Panc1 (cell line): ENCODE data around the gene RNF213. TPM values are rescaled to one million over a fixed set of nuclear protein-coding genes. Genes with fewer than 3 reads are reported as not detected.

Source experiments
- ATAC-seq: fragments of 200-7000 bp; cut with Tn5 transposase; 2 replicates; pipeline ENCODE4 v1.9.1; 2020; ENCODE audit warnings: mild to moderate bottlenecking, moderate library complexity
- BruUV-seq: library from RNA; stranded (reverse); fragments of 400-500 nt; replicated peaks from 2 replicates; lab custom pipeline; 2021; lab: Mats Ljungman, UMichigan
- CTCF ChIA-PET: fragments of 300-600 bp; sonication (Branson Sonifier 250); formaldehyde crosslinking; loops from one replicate; lab custom pipeline; 2022; ENCODE audit warnings: antibody characterized with exemption; lab: Charles Lee
- POLR2A ChIA-PET: fragments of 300-600 bp; sonication (Branson Sonifier 250); formaldehyde crosslinking; loops from one replicate; lab custom pipeline; 2022; ENCODE audit warnings: antibody characterized with exemption; lab: Charles Lee
- DNase-seq: peaks from one replicate; pipeline ENCODE4 v3.0.0-alpha.2; 2010; ENCODE audit warnings: low read depth, low spot score
- H3K27ac ChIP-seq: 2 replicates; pipeline ENCODE4 v1.5.1; 2011; ENCODE audit warnings: mild to moderate bottlenecking, low read length, inconsistent platforms
- H3K27me3 ChIP-seq: fragments of 200-500 bp; sonication (Bioruptor generic); 2 replicates; pipeline ENCODE4 v1.6.0; 2014; ENCODE audit warnings: low read length, inconsistent platforms; ENCODE audit not compliant: control insufficient read depth, insufficient read depth
- H3K36me3 ChIP-seq: fragments of 200-500 bp; sonication (Bioruptor generic); 2 replicates; pipeline ENCODE4 v1.5.1; 2014; ENCODE audit warnings: inconsistent platforms, mild to moderate bottlenecking, low read length, moderate library complexity; ENCODE audit not compliant: control insufficient read depth, insufficient read depth
- H3K4me1 ChIP-seq: 2 replicates; pipeline ENCODE4 v1.5.1; 2011; ENCODE audit warnings: inconsistent platforms, mild to moderate bottlenecking, low read length, moderate library complexity; ENCODE audit not compliant: control insufficient read depth, insufficient read depth
- H3K4me3 ChIP-seq, 2 experiments: 2 replicates each; pipeline ENCODE4 v1.5.1; 2011 to 2012; ENCODE audit warnings: low read depth in 2 of 2, low read length in 2 of 2, mild to moderate bottlenecking in 2 of 2, inconsistent platforms in 1 of 2, moderate library complexity in 1 of 2
- H3K9me3 ChIP-seq: fragments of 200-500 bp; sonication (Bioruptor generic); 2 replicates; pipeline ENCODE4 v1.5.1; 2014; ENCODE audit warnings: low read depth, mild to moderate bottlenecking, inconsistent platforms, low read length, moderate library complexity; ENCODE audit not compliant: control insufficient read depth, insufficient read depth
- POLR2AphosphoS5 ChIP-seq: IDR thresholded peaks from 2 replicates; pipeline ENCODE4 v1.6.1; 2012; ENCODE audit warnings: mild to moderate bottlenecking, low read depth, low read length, moderate library complexity
- SIN3A ChIP-seq: IDR thresholded peaks from 2 replicates; pipeline ENCODE4 v1.6.1; 2012; ENCODE audit warnings: low read depth, mild to moderate bottlenecking, low read length, moderate library complexity, borderline replicate concordance; ENCODE audit not compliant: insufficient read depth
- TCF7L2 ChIP-seq: IDR thresholded peaks from 2 replicates; pipeline ENCODE4 v1.6.1; 2011; ENCODE audit warnings: mild to moderate bottlenecking, low read depth, low read length, inconsistent platforms
- in situ Hi-C: cut with HindIII; loops from 2 replicates; pipeline ENCODE4 v1.10.0; 2016; ENCODE audit warnings: low sequenced_read_pairs, low pct_unique_long_range_greater_than_20kb
- intact Hi-C: fragments of 100-400 bp; cut with micrococcal nuclease; formaldehyde crosslinking; loops from one replicate; pipeline ENCODE4 v1.10.0; 2022; ENCODE audit not compliant: unreplicated experiment
- total RNA-seq: library from RNA; stranded (reverse); gene quantifications from one replicate; pipeline ENCODE4 v1.2.1, GENCODE V29; 2021; ENCODE audit not compliant: unreplicated experiment
- TF ChIP-seq, protein P1 (sequence below): fragments of 450-650 bp; IDR thresholded peaks from 2 replicates; pipeline ENCODE4 v1.5.1; 2017; ENCODE audit warnings: mild to moderate bottlenecking
- TF ChIP-seq, protein P2 (sequence below), 2 experiments: IDR thresholded peaks; 2 replicates each; pipeline ENCODE4 v1.6.1; 2011 to 2012; ENCODE audit warnings: low read depth in 2 of 2, control low read depth in 1 of 2, low read length in 1 of 2, mild to moderate bottlenecking in 1 of 2, moderate library complexity in 1 of 2; ENCODE audit not compliant: insufficient read depth in 1 of 2

RNF213 gene
- total RNA-seq, 1 experiment from 2014 or later: 230 TPM

GRCh38 chr17:80233202-80233601 is 27.4 kb upstream of the RNF213 start:
- no peak overlapping the region for H3K27ac ChIP-seq
- H3K27me3 ChIP-seq: no peaks in the 10 kb centered on the region
- no peaks in the 10 kb centered on the region for H3K4me1 ChIP-seq
- in situ Hi-C loops: no loop called here
- ATAC-seq (no peak), DNase-seq (no peak)
- TF ChIP-seq SIN3A (no peak), POLR2AphosphoS5 (no peak), TCF7L2 (no peak)
- TF ChIP-seq, protein P1, sequence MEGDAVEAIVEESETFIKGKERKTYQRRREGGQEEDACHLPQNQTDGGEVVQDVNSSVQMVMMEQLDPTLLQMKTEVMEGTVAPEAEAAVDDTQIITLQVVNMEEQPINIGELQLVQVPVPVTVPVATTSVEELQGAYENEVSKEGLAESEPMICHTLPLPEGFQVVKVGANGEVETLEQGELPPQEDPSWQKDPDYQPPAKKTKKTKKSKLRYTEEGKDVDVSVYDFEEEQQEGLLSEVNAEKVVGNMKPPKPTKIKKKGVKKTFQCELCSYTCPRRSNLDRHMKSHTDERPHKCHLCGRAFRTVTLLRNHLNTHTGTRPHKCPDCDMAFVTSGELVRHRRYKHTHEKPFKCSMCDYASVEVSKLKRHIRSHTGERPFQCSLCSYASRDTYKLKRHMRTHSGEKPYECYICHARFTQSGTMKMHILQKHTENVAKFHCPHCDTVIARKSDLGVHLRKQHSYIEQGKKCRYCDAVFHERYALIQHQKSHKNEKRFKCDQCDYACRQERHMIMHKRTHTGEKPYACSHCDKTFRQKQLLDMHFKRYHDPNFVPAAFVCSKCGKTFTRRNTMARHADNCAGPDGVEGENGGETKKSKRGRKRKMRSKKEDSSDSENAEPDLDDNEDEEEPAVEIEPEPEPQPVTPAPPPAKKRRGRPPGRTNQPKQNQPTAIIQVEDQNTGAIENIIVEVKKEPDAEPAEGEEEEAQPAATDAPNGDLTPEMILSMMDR: no peak
- TF ChIP-seq, protein P2, sequence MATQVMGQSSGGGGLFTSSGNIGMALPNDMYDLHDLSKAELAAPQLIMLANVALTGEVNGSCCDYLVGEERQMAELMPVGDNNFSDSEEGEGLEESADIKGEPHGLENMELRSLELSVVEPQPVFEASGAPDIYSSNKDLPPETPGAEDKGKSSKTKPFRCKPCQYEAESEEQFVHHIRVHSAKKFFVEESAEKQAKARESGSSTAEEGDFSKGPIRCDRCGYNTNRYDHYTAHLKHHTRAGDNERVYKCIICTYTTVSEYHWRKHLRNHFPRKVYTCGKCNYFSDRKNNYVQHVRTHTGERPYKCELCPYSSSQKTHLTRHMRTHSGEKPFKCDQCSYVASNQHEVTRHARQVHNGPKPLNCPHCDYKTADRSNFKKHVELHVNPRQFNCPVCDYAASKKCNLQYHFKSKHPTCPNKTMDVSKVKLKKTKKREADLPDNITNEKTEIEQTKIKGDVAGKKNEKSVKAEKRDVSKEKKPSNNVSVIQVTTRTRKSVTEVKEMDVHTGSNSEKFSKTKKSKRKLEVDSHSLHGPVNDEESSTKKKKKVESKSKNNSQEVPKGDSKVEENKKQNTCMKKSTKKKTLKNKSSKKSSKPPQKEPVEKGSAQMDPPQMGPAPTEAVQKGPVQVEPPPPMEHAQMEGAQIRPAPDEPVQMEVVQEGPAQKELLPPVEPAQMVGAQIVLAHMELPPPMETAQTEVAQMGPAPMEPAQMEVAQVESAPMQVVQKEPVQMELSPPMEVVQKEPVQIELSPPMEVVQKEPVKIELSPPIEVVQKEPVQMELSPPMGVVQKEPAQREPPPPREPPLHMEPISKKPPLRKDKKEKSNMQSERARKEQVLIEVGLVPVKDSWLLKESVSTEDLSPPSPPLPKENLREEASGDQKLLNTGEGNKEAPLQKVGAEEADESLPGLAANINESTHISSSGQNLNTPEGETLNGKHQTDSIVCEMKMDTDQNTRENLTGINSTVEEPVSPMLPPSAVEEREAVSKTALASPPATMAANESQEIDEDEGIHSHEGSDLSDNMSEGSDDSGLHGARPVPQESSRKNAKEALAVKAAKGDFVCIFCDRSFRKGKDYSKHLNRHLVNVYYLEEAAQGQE (IDR thresholded peaks at IDR 0.05; ENCODE audit: insufficient read depth in 1 of 2, low read depth in 2 of 2, low read length in 1 of 2): no peak
- ChIA-PET POLR2A (no interaction called here), CTCF (no interaction called here)
- peaks cover 14% of the 10 kb centered on the region; the same call in 1 of the 2 replicates for H3K9me3 ChIP-seq
- H3K4me3 ChIP-seq: no peak overlapping the region
- H3K36me3 ChIP-seq: 0 out of 2 replicates have a peak, but pooled peaks cover 2% of the 10 kb centered on the region
- BruUV-seq: no TSS peak
- intact Hi-C loops: no loop called here

GRCh38 chr17:80236911-80237310 is 23.7 kb upstream of the RNF213 start:
- ATAC-seq: no peak
- intact Hi-C loops: no loop called here
- H3K4me3 ChIP-seq: no peak overlapping the region
- H3K9me3 ChIP-seq: peaks cover 10% of the 10 kb centered on the region; the same call in 1 of the 2 replicates
- TF ChIP-seq POLR2AphosphoS5 (no peak), SIN3A (no peak), TCF7L2 (no peak)
- TF ChIP-seq, protein P2 (IDR thresholded peaks at IDR 0.05; ENCODE audit: insufficient read depth in 1 of 2, low read depth in 2 of 2, low read length in 1 of 2): no peak
- TF ChIP-seq, protein P1: no peak
- ChIA-PET CTCF (no interaction called here), POLR2A (interaction anchor here (0.6 kb wide), 1 partner anchor 461 kb away, joined by 3 read pairs; no protein-coding TSS in a partner anchor)
- H3K27ac ChIP-seq: no peak overlapping the region
- BruUV-seq: no TSS peak
- no peak for DNase-seq
- H3K27me3 ChIP-seq: no peaks in the 10 kb centered on the region
- in situ Hi-C loops: no loop called here
- no peaks in the 10 kb centered on the region for H3K4me1 ChIP-seq
- 0 out of 2 replicates have a peak, but pooled peaks cover 2% of the 10 kb centered on the region for H3K36me3 ChIP-seq
